BE2C (cell line): ENCODE results near the gene BCL3.

Experiments used
- DNase-seq: peaks from one replicate; pipeline ENCODE4 v3.0.0-alpha.2; 2020
- H3K27me3 ChIP-seq: fragments of 250-450 bp; sonication (Bioruptor Pico); 2 replicates; pipeline ENCODE4 v1.5.1; 2020; ENCODE audit warnings: mild to moderate bottlenecking
- H3K36me3 ChIP-seq: fragments of 250-450 bp; sonication (Bioruptor Pico); 2 replicates; pipeline ENCODE4 v1.5.1; 2020; ENCODE audit warnings: mild to moderate bottlenecking
- H3K4me1 ChIP-seq: fragments of 250-450 bp; sonication (Bioruptor Pico); 2 replicates; pipeline ENCODE4 v1.5.1; 2020
- H3K4me3 ChIP-seq: 2 replicates; pipeline ENCODE4 v1.5.1; 2011; ENCODE audit warnings: low read depth, low read length
- H3K9me3 ChIP-seq: fragments of 250-450 bp; sonication (Bioruptor Pico); 2 replicates; pipeline ENCODE4 v1.5.1; 2020
- TF ChIP-seq, protein P1 (sequence below): IDR thresholded peaks from 2 replicates; pipeline ENCODE4 v1.5.1; 2012; ENCODE audit warnings: mild to moderate bottlenecking, low read depth, low read length

The BCL3 gene

GRCh38 chr19:44731622-44732021 is 16.9 kb upstream of the BCL3 start:
- no peaks in the 10 kb centered on the region for H3K27me3 ChIP-seq
- H3K9me3 ChIP-seq = no peaks in the 10 kb centered on the region
- no peak for DNase-seq

DNA sequence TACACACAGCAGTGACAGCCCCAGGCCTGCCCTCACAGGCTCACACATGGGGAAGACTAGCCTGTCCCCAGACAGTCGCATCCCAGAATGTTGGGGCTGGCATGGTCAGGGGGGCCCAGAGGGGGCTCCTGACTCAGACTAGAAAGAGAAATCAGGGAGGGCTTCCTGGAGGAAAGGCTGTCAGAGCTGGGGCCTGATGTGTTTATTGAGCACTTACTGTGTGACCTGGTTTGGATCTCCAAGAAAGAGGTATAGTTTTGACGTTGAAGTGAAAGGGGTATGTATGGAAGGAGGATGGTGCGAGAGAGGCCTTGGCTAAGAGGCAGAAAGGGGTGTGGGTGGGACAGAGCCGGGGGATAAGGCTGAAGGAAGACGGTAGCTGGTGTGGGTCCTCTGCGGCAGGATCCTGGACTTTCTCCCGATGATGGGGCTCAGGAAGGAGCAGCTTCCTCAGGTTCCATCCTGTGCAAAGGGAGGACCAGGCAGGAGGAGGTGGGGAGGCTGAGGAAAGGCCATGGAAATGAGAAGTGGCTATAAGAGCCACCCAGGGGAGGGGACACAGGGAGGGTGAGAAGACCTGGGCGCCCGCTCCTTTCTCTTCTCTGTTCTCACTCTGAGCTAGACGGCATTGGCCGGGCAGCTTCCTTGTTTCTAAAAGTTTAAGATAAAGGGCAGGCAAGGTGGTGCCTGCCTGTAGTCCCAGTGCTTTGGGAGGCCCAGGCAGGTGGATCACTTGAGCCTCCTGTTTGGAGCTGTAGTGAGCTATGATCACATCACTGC is 16.1 kb upstream of the BCL3 start:
- TF ChIP-seq, protein P1, sequence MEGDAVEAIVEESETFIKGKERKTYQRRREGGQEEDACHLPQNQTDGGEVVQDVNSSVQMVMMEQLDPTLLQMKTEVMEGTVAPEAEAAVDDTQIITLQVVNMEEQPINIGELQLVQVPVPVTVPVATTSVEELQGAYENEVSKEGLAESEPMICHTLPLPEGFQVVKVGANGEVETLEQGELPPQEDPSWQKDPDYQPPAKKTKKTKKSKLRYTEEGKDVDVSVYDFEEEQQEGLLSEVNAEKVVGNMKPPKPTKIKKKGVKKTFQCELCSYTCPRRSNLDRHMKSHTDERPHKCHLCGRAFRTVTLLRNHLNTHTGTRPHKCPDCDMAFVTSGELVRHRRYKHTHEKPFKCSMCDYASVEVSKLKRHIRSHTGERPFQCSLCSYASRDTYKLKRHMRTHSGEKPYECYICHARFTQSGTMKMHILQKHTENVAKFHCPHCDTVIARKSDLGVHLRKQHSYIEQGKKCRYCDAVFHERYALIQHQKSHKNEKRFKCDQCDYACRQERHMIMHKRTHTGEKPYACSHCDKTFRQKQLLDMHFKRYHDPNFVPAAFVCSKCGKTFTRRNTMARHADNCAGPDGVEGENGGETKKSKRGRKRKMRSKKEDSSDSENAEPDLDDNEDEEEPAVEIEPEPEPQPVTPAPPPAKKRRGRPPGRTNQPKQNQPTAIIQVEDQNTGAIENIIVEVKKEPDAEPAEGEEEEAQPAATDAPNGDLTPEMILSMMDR = no peak
- H3K4me1 ChIP-seq = no peaks in the 10 kb centered on the region
- no peak for DNase-seq
- no peaks in the 10 kb centered on the region for H3K9me3 ChIP-seq
- no peaks in the 10 kb centered on the region for H3K27me3 ChIP-seq
- H3K4me3 ChIP-seq = no peak overlapping the region
- no peaks in the 10 kb centered on the region for H3K36me3 ChIP-seq

More at GRCh38 chr19:44731622-44732021, 16.9 kb upstream of the BCL3 start:
- no peaks in the 10 kb centered on the region for H3K36me3 ChIP-seq
- no peak overlapping the region for H3K4me3 ChIP-seq
- TF ChIP-seq, protein P1 = no peak
- no peaks in the 10 kb centered on the region for H3K4me1 ChIP-seq

- no peak for DNase-seq
- TF ChIP-seq, protein P1 = no peak
- H3K9me3 ChIP-seq = no peaks in the 10 kb centered on the region
- H3K36me3 ChIP-seq = no peaks in the 10 kb centered on the region
- no peaks in the 10 kb centered on the region for H3K4me1 ChIP-seq
- H3K27me3 ChIP-seq = no peaks in the 10 kb centered on the region
- H3K4me3 ChIP-seq = no peak overlapping the region
Measured at GRCh38 chr19:44734357-44734756, 14.2 kb upstream of the BCL3 start.

DNA sequence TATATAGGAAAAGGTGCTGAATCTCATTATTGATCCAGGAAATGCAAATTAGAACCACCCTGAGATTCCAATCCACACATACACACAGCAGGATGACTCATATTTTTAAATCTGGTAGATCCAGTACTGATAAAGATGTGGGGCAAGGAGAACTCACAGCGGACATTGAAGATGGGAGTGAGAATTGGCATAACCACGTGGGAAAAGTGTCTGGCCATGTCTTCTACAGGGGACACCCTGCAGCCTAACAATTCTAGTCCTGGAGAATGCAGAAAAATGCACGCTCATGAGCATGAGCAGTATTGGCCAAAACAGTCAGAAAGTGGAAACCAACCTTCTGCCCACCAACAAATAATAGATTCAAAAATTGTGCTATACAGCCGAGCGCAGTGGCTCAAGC is 13.5 kb upstream of the BCL3 start:
- no peak overlapping the region for H3K4me3 ChIP-seq
- H3K9me3 ChIP-seq = no peaks in the 10 kb centered on the region
- H3K36me3 ChIP-seq = no peaks in the 10 kb centered on the region
- no peaks in the 10 kb centered on the region for H3K4me1 ChIP-seq
- no peak for DNase-seq
- no peaks in the 10 kb centered on the region for H3K27me3 ChIP-seq
- TF ChIP-seq, protein P1 = no peak

DNA sequence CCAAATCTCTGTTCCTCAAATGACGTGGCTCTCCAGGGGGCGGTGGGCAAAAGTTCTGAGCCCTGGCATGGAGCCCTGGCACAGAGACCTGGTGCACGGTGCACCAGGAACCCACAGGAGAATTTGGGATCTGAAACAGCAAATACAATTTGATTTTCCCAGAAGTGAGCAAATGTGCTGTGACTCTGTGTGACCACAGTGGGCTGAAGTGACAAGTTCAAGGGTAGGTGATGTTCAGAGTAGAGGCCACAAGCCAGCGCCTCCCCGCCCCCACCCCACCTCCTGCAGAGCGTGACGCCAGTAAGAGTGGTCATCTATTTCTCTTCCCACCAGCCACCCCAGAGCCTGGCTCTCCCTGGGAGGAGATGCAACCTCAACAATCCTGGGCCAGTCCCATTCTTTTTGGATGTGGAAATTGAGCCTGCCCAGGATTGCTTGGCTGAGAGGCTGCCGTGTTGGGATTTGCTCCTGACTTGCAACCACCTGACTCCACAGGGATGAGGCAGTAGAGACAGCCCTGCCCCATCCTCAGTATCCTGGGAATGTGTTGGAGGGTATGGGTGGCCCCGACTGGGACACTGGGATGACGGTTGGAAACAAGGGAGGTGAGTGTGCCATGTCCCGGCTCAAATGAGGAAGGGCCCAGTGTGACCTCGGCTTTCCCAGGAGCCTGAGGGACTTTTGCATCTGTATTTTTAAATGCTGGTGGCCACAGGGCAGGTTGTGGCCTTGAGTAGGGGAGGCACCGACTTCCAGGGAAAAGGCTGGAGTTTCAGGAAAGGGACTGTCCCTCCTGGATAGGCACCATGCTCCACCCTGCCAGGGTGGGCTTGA is 11.1 kb upstream of the BCL3 start:
- H3K36me3 ChIP-seq = no peaks in the 10 kb centered on the region
- H3K4me3 ChIP-seq = no peak overlapping the region
- DNase-seq = no peak
- H3K9me3 ChIP-seq = no peaks in the 10 kb centered on the region
- H3K27me3 ChIP-seq = no peaks in the 10 kb centered on the region
- TF ChIP-seq, protein P1 = no peak
- H3K4me1 ChIP-seq = peaks cover 9% of the 10 kb centered on the region

DNA sequence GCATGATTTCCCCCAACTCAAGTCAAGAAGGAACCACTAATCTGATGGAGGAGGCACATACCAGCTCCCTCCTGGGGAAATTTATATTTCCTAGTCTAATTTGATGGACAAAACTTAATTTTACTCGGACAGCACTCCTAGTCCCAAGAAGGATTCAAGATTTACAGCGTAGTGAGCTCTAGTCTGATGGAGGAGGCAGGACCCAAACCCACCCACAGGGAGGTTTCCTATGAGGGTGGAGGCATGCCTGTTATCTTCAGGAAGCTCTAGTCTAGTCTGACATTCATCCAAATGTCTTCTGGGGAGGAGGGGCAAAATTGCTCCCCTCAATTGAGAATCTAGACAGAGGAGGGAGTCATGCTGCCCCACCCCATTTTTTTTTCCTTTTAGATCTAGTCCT is 10.4 kb upstream of the BCL3 start:
- TF ChIP-seq, protein P1 = no peak
- Histone ChIP-seq H3K4me1 (peaks cover 15% of the 10 kb centered on the region), H3K9me3 (no peaks in the 10 kb centered on the region), H3K4me3 (no peak overlapping the region), H3K27me3 (no peaks in the 10 kb centered on the region), H3K36me3 (no peaks in the 10 kb centered on the region)
- DNase-seq = no peak
